ENCODE data around the gene ITGAX. TPM values are rescaled to one million over a fixed set of nuclear protein-coding genes. Genes with fewer than 3 reads are reported as not detected.

The ITGAX gene
- polyA plus RNA-seq, 6 donors from 2014 or later = 0.57 to 1.1 (median 0.91) TPM; not detected in 2

DNA sequence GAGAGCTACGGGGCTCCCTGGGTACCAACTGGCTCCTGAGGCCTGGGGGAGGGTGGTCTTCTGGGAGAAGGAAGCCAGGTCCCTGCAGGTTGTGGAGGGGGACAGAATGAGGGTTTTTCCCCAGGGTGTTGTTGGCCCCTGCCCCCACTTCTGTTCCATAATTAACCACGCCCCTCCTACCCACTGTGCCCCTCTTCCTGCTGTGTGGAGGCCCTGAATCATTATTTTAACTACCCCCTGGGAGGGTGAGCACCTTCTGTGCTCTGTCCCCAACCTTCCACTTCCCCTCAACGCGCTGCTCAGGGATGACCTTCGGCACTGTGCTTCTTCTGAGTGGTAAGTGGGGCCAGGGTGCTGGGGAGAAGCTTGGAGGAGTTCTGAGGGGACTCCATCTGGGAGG, 38.1 kb downstream of the ITGAX start, which contains the start of gene ITGAD:
Gene ITGAD (plus strand): TSS at position 280 of the 400 bp plus-strand sequence. CDS start 26 bp downstream, at position 306.
- ATAC-seq (ENCODE audit: low read depth in 2 of 2) (no peak), DNase-seq (no peak)
- H3K4me1 Mint-ChIP-seq = peaks cover 0 to 5% (median 0%) of the 10 kb centered on the region in 3 donors
- H3K4me3 Mint-ChIP-seq = no peak within 1 kb of the TSS
- H3K27ac Mint-ChIP-seq = no peak within 1 kb of the TSS
- H3K27me3 Mint-ChIP-seq = peaks cover 15 to 41% (median 37%) of the 10 kb centered on the region in 3 donors
- H3K36me3 Mint-ChIP-seq = no peaks in the 10 kb centered on the region
- H3K9me3 Mint-ChIP-seq = peaks cover 0 to 2% (median 0%) of the 10 kb centered on the region in 7 donors

DNA sequence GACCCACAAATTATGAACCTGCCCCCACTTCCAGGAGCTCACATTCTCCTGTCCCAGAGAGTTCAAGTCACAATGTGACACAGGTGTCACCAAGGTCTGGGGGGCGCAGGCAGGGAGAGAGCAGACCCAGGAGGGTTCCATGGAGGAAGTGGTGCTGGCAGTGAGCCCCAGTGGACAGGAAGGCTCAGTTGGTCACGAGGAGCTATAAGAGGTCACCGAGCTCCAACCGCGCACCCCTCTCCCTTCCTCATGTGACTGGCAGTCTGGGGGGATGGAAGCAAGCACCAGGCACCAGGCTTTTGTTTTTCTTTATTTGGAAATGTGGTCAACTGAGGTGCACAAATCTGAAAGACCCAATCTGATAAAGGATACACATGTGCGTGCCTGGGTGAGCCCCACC, 40.7 kb downstream of the ITGAX start:
- DNase-seq = no peak
- peaks cover 2 to 16% (median 5%) of the 10 kb centered on the region in 3 donors for H3K4me1 Mint-ChIP-seq
- no peak overlapping the region for H3K4me3 Mint-ChIP-seq
- ATAC-seq (ENCODE audit: low read depth in 2 of 2) = no peak
- peaks cover 4 to 38% (median 25%) of the 10 kb centered on the region in 3 donors for H3K27me3 Mint-ChIP-seq
- peaks cover 5 to 15% (median 10%) of the 10 kb centered on the region in 7 donors for H3K9me3 Mint-ChIP-seq
- H3K27ac Mint-ChIP-seq = peak overlapping the region in 1 of 6 donors; percentile 53
- peaks cover 8 to 14% of the 10 kb centered on the region in 2 donors for H3K36me3 Mint-ChIP-seq

DNA sequence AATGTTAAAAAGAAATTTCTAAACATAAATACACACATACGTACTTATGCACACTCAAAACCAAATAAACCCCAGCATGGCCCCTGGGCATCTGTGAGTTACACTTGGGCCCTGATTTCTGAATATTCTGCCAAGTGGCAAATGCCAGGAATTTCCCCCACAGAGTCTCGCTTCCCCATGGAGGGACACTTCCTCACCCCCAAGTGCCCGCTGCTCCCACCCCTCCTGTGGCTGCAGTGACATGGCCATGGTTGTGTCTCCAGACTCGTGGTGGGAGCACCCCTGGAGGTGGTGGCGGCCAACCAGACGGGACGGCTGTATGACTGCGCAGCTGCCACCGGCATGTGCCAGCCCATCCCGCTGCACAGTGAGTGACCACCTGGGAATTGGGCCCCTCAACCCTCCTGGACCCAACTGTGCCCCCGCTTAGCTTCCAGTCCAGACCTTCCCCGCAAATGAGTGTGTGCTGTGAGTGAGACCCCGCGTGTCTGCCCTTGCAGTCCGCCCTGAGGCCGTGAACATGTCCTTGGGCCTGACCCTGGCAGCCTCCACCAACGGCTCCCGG, 42.2 kb downstream of the ITGAX start:
- no peak for DNase-seq
- peaks cover 2 to 16% (median 5%) of the 10 kb centered on the region in 3 donors for H3K4me1 Mint-ChIP-seq
- H3K36me3 Mint-ChIP-seq = peaks cover 8 to 14% of the 10 kb centered on the region in 2 donors
- H3K9me3 Mint-ChIP-seq = peaks cover 5 to 15% (median 10%) of the 10 kb centered on the region in 7 donors
- H3K4me3 Mint-ChIP-seq = peak overlapping the region in 1 of 8 donors; percentile 77
- H3K27ac Mint-ChIP-seq = no peak overlapping the region
- no peak for ATAC-seq (ENCODE audit: low read depth in 2 of 2)
- peaks cover 4 to 38% (median 19%) of the 10 kb centered on the region in 3 donors for H3K27me3 Mint-ChIP-seq

DNA sequence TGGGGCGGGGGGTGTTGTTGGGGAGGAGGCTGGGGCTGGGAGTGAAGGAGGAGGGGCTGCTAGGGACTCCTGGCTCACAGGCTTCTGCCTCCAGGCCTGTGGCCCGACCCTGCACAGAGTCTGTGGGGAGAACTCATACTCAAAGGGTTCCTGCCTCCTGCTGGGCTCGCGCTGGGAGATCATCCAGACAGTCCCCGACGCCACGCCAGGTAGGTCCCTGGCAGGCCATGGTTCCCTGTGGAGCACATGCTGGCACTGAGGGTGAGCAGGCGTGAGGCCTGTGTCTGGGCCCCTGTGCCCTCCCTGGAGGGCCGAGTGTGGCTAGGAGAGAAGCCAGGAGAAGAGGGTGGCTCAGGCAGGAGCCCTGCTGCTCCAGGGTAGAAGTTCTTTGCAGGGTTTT, 42.7 kb downstream of the ITGAX start:
- Mint-ChIP-seq H3K4me1 (peaks cover 2 to 16% (median 5%) of the 10 kb centered on the region in 3 donors), H3K27ac (no peak overlapping the region)
- DNase-seq = no peak

DNA sequence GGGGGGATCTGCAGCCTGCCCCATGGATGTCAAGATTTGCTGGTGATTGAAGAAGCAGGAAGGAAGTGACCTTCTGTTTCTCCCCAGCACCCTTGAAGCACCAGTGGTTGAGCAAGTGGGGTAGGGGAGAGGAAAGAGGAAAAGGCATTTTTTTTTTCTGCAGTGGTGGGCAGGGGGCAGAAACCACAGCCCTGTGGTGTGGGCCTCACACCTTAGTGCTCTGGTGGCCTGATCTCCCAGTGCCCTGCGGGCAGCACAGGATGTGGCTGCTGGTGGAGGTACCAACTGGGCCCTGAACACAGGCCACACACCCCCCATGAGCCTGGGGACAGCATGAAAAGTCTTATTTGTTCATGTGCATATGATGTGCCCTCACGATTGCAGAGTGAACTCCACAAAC, 45.2 kb downstream of the ITGAX start:
- Mint-ChIP-seq H3K9me3 (peaks cover 5 to 15% (median 10%) of the 10 kb centered on the region in 7 donors), H3K4me3 (no peak overlapping the region), H3K27me3 (peaks cover 0 to 23% (median 6%) of the 10 kb centered on the region in 3 donors), H3K4me1 (peaks cover 2 to 11% (median 5%) of the 10 kb centered on the region in 3 donors), H3K27ac (no peak overlapping the region), H3K36me3 (peaks cover 8 to 14% of the 10 kb centered on the region in 2 donors)
- no peak for ATAC-seq (ENCODE audit: low read depth in 2 of 2)
- no peak for DNase-seq

More for the DNA sequence above, 42.7 kb downstream of the ITGAX start:
- peaks cover under 1 to 33% (median 14%) of the 10 kb centered on the region in 3 donors for H3K27me3 Mint-ChIP-seq
- no peak for ATAC-seq (ENCODE audit: low read depth in 2 of 2)
- peaks cover 5 to 15% (median 10%) of the 10 kb centered on the region in 7 donors for H3K9me3 Mint-ChIP-seq
- peaks cover 8 to 14% of the 10 kb centered on the region in 2 donors for H3K36me3 Mint-ChIP-seq
- no peak overlapping the region for H3K4me3 Mint-ChIP-seq

DNA sequence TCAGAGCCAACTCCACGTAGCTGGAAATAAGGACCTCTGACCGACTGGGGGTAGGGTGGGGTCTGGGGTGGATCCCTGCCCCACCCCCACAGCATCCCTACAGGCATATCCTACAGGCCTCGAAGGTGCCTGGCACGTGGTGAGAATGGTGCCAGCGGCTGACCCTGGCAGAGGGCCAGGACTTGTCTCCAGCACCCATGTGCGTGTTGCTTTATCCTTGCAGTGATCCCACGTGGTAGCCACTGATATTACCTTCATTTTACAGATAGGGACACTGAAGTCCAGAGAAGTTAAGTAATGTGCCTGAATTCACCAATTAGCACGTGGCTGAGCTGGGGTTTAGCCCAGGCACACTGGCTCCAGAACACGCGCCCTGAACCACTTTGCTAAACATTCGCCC, 46.5 kb downstream of the ITGAX start:
- ATAC-seq (ENCODE audit: low read depth in 2 of 2) (no peak), DNase-seq (no peak)
- H3K27ac Mint-ChIP-seq = no peak overlapping the region
- H3K4me1 Mint-ChIP-seq = peaks cover 2 to 11% (median 5%) of the 10 kb centered on the region in 3 donors
- no peak overlapping the region for H3K4me3 Mint-ChIP-seq
- H3K27me3 Mint-ChIP-seq = peaks cover 0 to 16% (median 0%) of the 10 kb centered on the region in 3 donors
- peaks cover 8 to 14% of the 10 kb centered on the region in 2 donors for H3K36me3 Mint-ChIP-seq
- peaks cover 5 to 15% (median 10%) of the 10 kb centered on the region in 7 donors for H3K9me3 Mint-ChIP-seq

DNA sequence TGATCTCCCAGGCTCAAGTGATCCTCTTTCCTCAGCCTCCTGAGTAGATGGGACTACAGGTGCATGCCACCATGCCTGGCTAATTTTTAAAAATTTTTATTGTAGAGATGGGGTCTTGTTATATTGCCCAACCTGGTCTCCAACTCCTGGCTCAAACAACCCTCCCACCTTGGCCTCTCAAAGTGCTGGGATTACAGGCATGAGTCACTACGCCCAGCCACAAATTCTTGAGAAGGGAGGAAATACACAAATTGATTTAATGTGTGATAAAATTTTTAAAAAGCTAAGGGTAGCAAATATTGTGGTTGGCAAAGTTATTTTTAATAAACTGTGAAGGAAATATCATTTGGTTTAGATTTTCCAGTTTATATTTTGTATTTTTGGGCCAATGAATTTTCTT, 47.7 kb downstream of the ITGAX start:
- Mint-ChIP-seq H3K27ac (no peak overlapping the region), H3K4me1 (peaks cover 2 to 11% (median 5%) of the 10 kb centered on the region in 3 donors), H3K27me3 (peaks cover 0 to 23% (median 0%) of the 10 kb centered on the region in 3 donors), H3K36me3 (peaks cover 8 to 14% of the 10 kb centered on the region in 2 donors), H3K9me3 (peaks cover 5 to 15% (median 10%) of the 10 kb centered on the region in 7 donors), H3K4me3 (no peak overlapping the region)
- ATAC-seq (ENCODE audit: low read depth in 2 of 2) (no peak), DNase-seq (no peak)

DNA sequence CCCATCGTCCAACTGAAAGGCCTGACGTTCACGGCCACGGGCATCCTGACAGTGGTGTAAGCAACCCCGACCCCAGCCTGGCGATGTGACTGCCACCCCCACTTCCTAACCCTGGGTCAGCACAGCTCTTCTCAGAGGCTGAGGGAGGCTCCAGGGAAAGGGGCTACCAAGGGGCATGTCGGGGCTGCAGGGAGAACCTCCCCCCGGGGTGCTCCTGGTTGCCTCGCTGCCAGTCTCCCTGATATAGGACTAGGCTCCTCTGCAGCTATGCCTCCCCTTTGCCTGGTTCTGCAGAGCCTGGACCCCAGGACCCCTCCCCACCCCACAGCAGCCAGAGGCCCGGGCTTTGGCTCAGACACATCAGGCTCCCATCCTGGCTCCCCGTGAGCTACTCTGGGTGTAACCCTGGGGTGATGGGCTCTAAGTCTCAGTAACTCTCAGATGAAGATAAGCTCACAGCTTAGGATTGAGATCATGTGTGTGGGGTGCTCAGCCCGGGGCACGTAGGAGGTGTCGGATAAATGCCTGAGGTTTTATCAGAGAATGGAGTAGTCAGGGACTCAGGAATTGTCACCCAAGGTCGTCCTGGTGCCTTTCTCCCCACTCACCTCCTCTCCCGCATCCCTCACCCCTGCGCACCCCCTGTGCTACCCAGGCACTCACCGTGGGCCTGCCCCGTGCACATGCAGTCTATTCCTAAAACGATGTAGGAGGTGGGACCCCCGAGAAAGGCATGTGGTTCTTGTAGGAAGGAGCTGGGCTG, 48.8 kb downstream of the ITGAX start:
- no peak for DNase-seq
- H3K9me3 Mint-ChIP-seq = peaks cover 3 to 15% (median 9%) of the 10 kb centered on the region in 7 donors
- ATAC-seq (ENCODE audit: low read depth in 2 of 2) = no peak
- peaks cover 7 to 29% (median 7%) of the 10 kb centered on the region in 3 donors for H3K27me3 Mint-ChIP-seq
- no peak overlapping the region for H3K27ac Mint-ChIP-seq
- peaks cover 2 to 11% (median 5%) of the 10 kb centered on the region in 3 donors for H3K4me1 Mint-ChIP-seq
- no peak overlapping the region for H3K4me3 Mint-ChIP-seq
- H3K36me3 Mint-ChIP-seq = peaks cover 8 to 14% of the 10 kb centered on the region in 2 donors

DNA sequence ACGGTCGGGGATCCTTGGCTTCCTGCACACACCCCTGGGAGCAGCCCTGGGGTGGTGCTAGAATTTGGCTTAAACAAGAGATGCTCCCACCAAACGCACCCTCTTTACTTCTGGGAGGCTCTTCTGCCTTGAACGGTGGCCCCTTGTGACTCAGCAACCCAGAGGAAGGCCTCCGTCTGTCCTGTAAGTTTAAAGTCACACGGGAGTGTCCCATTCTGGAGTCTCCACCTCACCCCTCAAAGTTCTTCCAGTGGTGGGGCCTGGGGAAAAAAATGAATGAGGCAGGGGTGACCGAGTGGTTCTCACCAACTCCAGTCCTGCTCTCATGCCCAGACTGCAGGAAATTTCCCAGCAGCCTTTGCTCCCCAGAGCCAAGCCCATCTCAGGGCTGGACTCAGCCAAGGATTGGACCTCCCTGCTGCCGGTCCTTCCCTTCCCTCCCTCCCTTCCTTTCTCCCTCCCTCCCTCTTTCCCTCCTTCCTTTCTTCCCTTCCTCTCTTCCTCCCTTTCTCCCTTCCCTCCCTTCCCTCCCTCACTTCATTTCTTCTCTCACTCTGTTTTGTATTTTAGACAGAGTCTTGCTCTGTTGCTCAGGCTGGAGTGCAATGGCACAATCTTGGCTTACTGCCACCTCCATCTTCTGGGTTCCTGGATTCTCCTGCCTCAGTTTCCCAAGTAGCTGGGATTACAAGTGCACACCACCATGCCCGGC, 49.5 kb downstream of the ITGAX start:
- Mint-ChIP-seq H3K27me3 (peaks cover 7 to 28% (median 10%) of the 10 kb centered on the region in 3 donors), H3K4me3 (no peak overlapping the region), H3K9me3 (peaks cover 0 to 9% (median 5%) of the 10 kb centered on the region in 7 donors), H3K36me3 (peaks cover 4 to 6% of the 10 kb centered on the region in 2 donors), H3K27ac (no peak overlapping the region), H3K4me1 (peaks cover 2 to 6% (median 5%) of the 10 kb centered on the region in 3 donors)
- ATAC-seq (ENCODE audit: low read depth in 2 of 2) (no peak), DNase-seq (no peak)

DNA sequence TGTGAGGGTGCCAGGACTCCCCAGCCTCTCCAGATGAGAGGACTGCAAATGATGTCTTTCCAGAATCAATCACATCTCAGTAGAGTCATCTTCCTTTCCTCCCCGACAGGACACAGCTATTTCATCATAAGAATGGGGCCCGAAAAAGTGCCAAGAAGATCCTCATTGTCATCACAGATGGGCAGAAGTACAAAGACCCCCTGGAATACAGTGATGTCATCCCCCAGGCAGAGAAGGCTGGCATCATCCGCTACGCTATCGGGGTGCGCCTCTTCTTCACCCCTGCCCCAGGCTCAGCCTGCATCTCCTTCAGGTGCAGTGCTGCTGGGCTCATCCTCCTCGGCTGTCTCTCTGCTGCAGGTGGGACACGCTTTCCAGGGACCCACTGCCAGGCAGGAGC, 52.4 kb downstream of the ITGAX start:
- H3K4me3 Mint-ChIP-seq = no peak overlapping the region
- DNase-seq (no peak), ATAC-seq (ENCODE audit: low read depth in 2 of 2) (no peak)
- no peaks in the 10 kb centered on the region for H3K9me3 Mint-ChIP-seq
- no peak overlapping the region for H3K27ac Mint-ChIP-seq
- H3K4me1 Mint-ChIP-seq = no peaks in the 10 kb centered on the region
- no peaks in the 10 kb centered on the region for H3K36me3 Mint-ChIP-seq
- H3K27me3 Mint-ChIP-seq = peaks cover 7 to 33% (median 24%) of the 10 kb centered on the region in 3 donors

DNA sequence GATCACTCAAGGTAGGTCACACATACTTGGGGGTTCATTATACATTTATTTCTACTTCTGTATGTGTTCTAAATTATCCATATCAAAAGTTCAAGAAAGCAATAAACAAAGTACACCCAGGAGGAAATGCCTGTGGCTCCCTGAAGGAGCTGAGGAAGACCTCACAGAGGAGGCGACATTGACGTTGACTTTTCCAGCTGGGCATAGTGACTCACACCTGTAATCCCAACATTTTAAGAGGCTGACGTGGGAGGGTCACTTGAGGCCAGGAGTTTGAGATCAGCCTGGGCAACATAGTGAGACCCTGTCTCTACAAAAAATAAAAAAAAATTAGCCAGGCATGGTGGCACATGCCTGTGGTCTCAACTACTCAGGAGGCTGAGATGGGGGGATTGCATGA, 54.5 kb downstream of the ITGAX start:
- ATAC-seq (ENCODE audit: low read depth in 2 of 2) (no peak), DNase-seq (no peak)
- Mint-ChIP-seq H3K27me3 (peaks cover 12 to 43% (median 40%) of the 10 kb centered on the region in 3 donors), H3K36me3 (no peaks in the 10 kb centered on the region), H3K9me3 (no peaks in the 10 kb centered on the region), H3K27ac (peak overlapping the region in 1 of 6 donors; percentile 63), H3K4me1 (peaks cover 0 to 8% (median 6%) of the 10 kb centered on the region in 3 donors), H3K4me3 (peak overlapping the region in 1 of 8 donors; percentile 35)

DNA sequence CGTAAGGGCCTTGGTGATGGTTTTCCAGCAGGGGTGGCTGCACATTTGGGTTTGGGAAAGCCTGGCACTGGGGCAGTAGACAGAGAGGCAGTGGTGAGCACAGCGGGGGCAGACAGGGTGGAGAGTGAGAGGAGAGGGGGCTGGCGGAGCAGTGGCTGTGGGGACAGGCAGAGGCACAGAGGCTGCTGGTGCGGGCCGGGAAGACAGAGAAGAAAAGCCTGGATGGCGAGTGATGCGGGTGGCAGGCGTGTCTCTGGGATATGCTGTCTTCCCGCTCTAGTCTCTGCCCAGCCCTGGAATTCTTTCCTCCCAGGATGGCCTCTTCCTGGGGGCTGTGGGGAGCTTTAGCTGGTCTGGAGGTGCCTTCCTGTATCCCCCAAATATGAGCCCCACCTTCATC, 55.1 kb downstream of the ITGAX start:
- no peak for DNase-seq
- H3K36me3 Mint-ChIP-seq = no peaks in the 10 kb centered on the region
- ATAC-seq (ENCODE audit: low read depth in 2 of 2) = no peak
- no peak overlapping the region for H3K27ac Mint-ChIP-seq
- H3K4me3 Mint-ChIP-seq = no peak overlapping the region
- peaks cover 0 to 8% (median 6%) of the 10 kb centered on the region in 3 donors for H3K4me1 Mint-ChIP-seq
- no peaks in the 10 kb centered on the region for H3K9me3 Mint-ChIP-seq
- H3K27me3 Mint-ChIP-seq = peaks cover 16 to 49% (median 44%) of the 10 kb centered on the region in 3 donors
